AG09309 (cell line): ENCODE results near the gene SPRED3.
"Not testable (repeated sequence)": the region's sequence is repeated elsewhere in the genome, so short reads cannot be mapped to it uniquely, and the experiment has no call there.

ENCODE experiments used
- DNase-seq: peaks from one replicate; pipeline ENCODE4 v3.0.0-alpha.2; 2010; ENCODE audit warnings: low read depth
- H3K4me3 ChIP-seq: 2 replicates; pipeline ENCODE4 v1.5.1; 2011; ENCODE audit warnings: mild to moderate bottlenecking, low read depth, low read length, moderate library complexity; ENCODE audit not compliant: control insufficient read depth
- CTCF ChIP-seq: IDR thresholded peaks from 2 replicates; pipeline ENCODE4 v1.5.1; 2011; ENCODE audit warnings: mild to moderate bottlenecking, low read depth, low read length, inconsistent platforms; ENCODE audit not compliant: insufficient read depth, control insufficient read depth; ENCODE audit errors: missing control alignments

SPRED3 gene

GRCh38 chr19:38425810-38426466 lies 37.4 kb downstream of the SPRED3 start, which contains the start of gene RASGRP4:
Gene RASGRP4 (minus strand): TSS chr19:38426219. CDS start chr19:38426091, 128 bp downstream.
- TF ChIP-seq CTCF: no peak
- no peak within 1 kb of the TSS for H3K4me3 ChIP-seq
- no peak for DNase-seq

- DNase-seq: not testable (repeated sequence)
Observed at GRCh38 chr19:38427035-38427677, 38.7 kb downstream of the SPRED3 start.

GRCh38 chr19:38429055-38429810 lies 40.7 kb downstream of the SPRED3 start:
- TF ChIP-seq CTCF: no peak
- DNase-seq: no peak

More at GRCh38 chr19:38427035-38427677, 38.7 kb downstream of the SPRED3 start:
- H3K4me3 ChIP-seq: not testable (repeated sequence)

GRCh38 chr19:38429811-38430156 lies 41.3 kb downstream of the SPRED3 start:
- no peak for TF ChIP-seq CTCF
- DNase-seq: no peak
- H3K4me3 ChIP-seq: no peak overlapping the region

More at GRCh38 chr19:38429055-38429810, 40.7 kb downstream of the SPRED3 start:
- no peak overlapping the region for H3K4me3 ChIP-seq

- H3K4me3 ChIP-seq: no peak overlapping the region
- TF ChIP-seq CTCF: no peak
- no peak for DNase-seq
Observed at GRCh38 chr19:38430931-38431330, 42.4 kb downstream of the SPRED3 start.

- no peak for TF ChIP-seq CTCF
- H3K4me3 ChIP-seq: no peak within 1 kb of the TSS
- no peak for DNase-seq
Observed at GRCh38 chr19:38433268-38433733, 44.8 kb downstream of the SPRED3 start, which contains the start of gene RYR1. Gene RYR1 (plus strand): TSS chr19:38433691. CDS start chr19:38433830, 139 bp downstream.

- H3K4me3 ChIP-seq: no peak overlapping the region
- DNase-seq: no peak
Observed at GRCh38 chr19:38434549-38435051, 46.1 kb downstream of the SPRED3 start.

More at GRCh38 chr19:38434549-38435051, 46.1 kb downstream of the SPRED3 start:
- no peak for TF ChIP-seq CTCF
